AG09309 (cell line): Measurements from ENCODE around the gene ARID4A.
"Not testable (repeated sequence)": the region's sequence is repeated elsewhere in the genome, so short reads cannot be mapped to it uniquely, and the experiment has no call there.

Source experiments
- DNase-seq: peaks from one replicate; pipeline ENCODE4 v3.0.0-alpha.2; 2010; ENCODE audit warnings: low read depth
- H3K4me3 ChIP-seq: 2 replicates; pipeline ENCODE4 v1.5.1; 2011; ENCODE audit warnings: mild to moderate bottlenecking, low read depth, low read length, moderate library complexity; ENCODE audit not compliant: control insufficient read depth
- TF ChIP-seq, protein P1 (sequence below): IDR thresholded peaks from 2 replicates; pipeline ENCODE4 v1.5.1; 2011; ENCODE audit warnings: mild to moderate bottlenecking, low read depth, low read length, inconsistent platforms; ENCODE audit not compliant: insufficient read depth, control insufficient read depth; ENCODE audit errors: missing control alignments

Gene ARID4A

DNA sequence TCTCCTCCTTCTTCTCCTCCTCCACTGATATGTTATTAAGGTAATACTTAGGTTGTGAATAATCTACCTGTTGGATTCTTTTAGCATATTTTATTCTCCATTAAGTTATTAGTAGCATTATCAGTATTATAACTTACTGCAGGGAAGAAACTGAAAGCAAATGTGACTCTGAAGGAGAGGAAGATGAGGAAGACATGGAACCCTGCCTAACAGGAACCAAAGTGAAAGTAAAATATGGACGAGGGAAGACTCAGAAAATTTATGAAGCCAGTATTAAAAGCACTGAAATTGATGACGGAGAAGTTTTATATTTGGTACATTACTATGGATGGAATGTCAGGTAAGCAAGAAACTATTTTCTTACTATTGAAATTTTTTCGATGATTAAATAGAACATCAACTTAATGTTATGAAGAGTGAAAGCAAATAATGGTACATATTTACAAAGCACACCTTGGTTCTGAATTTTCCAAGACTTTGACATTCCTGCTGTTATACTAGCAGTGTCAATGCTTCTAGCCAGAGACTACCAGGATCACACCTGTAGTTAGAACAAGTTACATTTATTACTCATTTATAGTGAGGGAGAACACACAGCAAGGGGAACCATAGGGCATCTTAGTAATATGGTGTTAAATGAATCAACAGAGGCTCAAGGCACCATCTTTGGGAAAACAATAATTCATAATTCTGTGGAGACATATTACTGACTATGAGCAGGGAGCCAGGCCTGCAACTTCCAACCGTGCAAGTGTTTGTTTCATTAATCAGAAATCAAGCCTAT, 55.4 kb downstream of the ARID4A start:
- no peak for DNase-seq
- TF ChIP-seq, protein P1, sequence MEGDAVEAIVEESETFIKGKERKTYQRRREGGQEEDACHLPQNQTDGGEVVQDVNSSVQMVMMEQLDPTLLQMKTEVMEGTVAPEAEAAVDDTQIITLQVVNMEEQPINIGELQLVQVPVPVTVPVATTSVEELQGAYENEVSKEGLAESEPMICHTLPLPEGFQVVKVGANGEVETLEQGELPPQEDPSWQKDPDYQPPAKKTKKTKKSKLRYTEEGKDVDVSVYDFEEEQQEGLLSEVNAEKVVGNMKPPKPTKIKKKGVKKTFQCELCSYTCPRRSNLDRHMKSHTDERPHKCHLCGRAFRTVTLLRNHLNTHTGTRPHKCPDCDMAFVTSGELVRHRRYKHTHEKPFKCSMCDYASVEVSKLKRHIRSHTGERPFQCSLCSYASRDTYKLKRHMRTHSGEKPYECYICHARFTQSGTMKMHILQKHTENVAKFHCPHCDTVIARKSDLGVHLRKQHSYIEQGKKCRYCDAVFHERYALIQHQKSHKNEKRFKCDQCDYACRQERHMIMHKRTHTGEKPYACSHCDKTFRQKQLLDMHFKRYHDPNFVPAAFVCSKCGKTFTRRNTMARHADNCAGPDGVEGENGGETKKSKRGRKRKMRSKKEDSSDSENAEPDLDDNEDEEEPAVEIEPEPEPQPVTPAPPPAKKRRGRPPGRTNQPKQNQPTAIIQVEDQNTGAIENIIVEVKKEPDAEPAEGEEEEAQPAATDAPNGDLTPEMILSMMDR: no peak
- no peak overlapping the region for H3K4me3 ChIP-seq

DNA sequence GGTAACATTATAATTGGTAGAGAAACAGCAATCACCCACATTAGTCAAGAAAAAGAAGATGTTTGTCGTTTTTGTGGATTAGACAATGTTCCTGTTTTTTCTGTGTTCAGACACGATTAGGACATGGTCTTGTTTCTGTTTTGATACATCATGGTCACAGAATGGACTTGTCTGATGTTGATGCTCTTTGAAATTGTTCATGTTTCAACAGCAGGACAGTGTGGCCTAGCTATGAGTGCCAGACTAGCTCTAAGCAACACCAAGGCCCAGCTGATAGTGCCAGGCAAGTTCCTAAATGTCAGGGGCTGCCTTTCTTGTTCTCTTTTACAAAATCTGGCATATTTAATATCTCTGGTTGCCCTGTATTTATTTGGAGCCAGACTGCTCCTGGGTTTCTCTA, 56.5 kb downstream of the ARID4A start:
- DNase-seq: no peak
- TF ChIP-seq, protein P1: no peak
- no peak overlapping the region for H3K4me3 ChIP-seq

DNA sequence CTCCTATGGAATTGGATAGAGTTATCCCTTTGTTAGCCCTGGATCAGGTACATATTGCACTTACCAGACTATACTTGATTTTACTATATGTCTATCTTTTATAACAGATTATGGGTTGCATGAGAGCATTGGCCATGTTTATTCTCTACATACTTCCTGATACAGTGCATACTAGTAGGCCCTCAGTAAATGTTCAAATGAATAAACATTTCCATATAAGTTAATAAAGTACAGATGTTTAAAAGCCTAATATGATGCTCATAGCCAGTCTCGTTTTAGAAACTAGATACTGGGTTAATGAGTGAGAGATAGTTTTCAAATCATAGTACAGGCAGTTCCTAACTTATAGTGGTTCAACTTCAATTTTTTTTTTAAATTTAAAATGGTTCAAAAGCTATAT, 57.9 kb downstream of the ARID4A start:
- DNase-seq: no peak
- TF ChIP-seq, protein P1: no peak
- H3K4me3 ChIP-seq: no peak overlapping the region

GRCh38 chr14:58362272-58362671, 63.9 kb downstream of the ARID4A start:
- not testable (repeated sequence) for DNase-seq, H3K4me3 ChIP-seq

- TF ChIP-seq, protein P1: peak; percentile 25
- DNase-seq: no peak
Measured at GRCh38 chr14:58362798-58363412, 64.5 kb downstream of the ARID4A start.

GRCh38 chr14:58364316-58364715, 66.0 kb downstream of the ARID4A start:
- TF ChIP-seq, protein P1: no peak
- H3K4me3 ChIP-seq: no peak overlapping the region
- no peak for DNase-seq

More at GRCh38 chr14:58362798-58363412, 64.5 kb downstream of the ARID4A start:
- no peak overlapping the region for H3K4me3 ChIP-seq

DNA sequence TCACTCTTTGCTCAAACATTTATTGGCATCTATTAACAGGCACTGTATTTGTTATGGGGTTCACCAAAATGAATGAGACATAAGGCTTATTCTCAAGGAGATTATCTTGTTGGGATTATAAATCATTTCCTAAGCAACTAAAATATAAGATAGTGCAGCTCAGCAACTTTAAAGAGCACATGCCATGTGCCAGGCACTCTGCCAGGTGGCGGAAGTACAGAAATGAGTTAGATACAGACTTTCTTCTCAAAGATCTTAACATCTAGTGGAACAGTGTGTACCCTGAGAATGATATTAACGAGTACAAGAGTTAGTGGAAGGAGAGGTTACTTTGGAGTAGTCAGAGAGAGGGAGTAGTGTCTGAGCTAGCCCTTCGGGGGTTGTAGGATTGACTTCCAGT, 68.9 kb downstream of the ARID4A start:
- TF ChIP-seq, protein P1: no peak
- DNase-seq: no peak

More for the DNA sequence above, 68.9 kb downstream of the ARID4A start:
- H3K4me3 ChIP-seq: no peak overlapping the region
